ENCODE results near the gene LAPTM5. TPM values are rescaled to one million over a fixed set of nuclear protein-coding genes. Genes with fewer than 3 reads are reported as not detected.
A peak's percentile ranks its signal among the peaks of the same experiment; 100 is the strongest.

Gene LAPTM5
- total and polyA plus RNA-seq, 2 donors (not counting 1 experiment from before 2014, with no cell fraction given): 1,384 to 1,519 TPM

GRCh38 chr1:30783256-30783915 is 25.8 kb upstream of the LAPTM5 start:
- Mint-ChIP-seq H3K27me3 (peaks cover 15% of the 10 kb centered on the region), H3K4me1 (peaks cover 38% of the 10 kb centered on the region), H3K4me3 (no peak overlapping the region), H3K27ac (no peak overlapping the region), H3K9me3 (ENCODE audit: insufficient read depth) (no peaks in the 10 kb centered on the region)
- H3K9me3 ChIP-seq (ENCODE audit: control extremely low read depth in 1 of 3, control insufficient read depth in 2 of 3, insufficient read depth in 1 of 3, low read length in 2 of 3): no peaks in the 10 kb centered on the region
- no peak overlapping the region for H2AFZ ChIP-seq (ENCODE audit: insufficient read depth, low read depth, low read length, poor library complexity, severe bottlenecking)
- CTCF ChIA-PET: interaction anchor here (0.5 to 15.4 kb wide), 15 partner anchors 11 to 148 kb away, joined by 4 to 536 read pairs (median 5); partner anchors contain the start of genes LAPTM5, MATN1 and SDC3
- no peak overlapping the region for H3K4me3 ChIP-seq (ENCODE audit: control extremely low read depth in 1 of 5, extremely low read depth in 1 of 5, insufficient read depth in 1 of 5, low read depth in 2 of 5, low read length in 4 of 5)
- H3K27me3 ChIP-seq (replicated peaks in 1 of 4; ENCODE audit: control extremely low read depth in 1 of 4, control insufficient read depth in 3 of 4, insufficient read depth in 4 of 4, low read length in 3 of 4): peaks cover 0 to 10% (median 4%) of the 10 kb centered on the region in 4 experiments
- H3K79me2 ChIP-seq (ENCODE audit: control insufficient read depth, insufficient read depth, low read length): peaks cover 13% of the 10 kb centered on the region
- H3K9ac ChIP-seq (ENCODE audit: low read length): no peak overlapping the region
- H4K20me1 ChIP-seq (ENCODE audit: control insufficient read depth, insufficient read depth, low read length, poor library complexity, severe bottlenecking): peaks cover 8% of the 10 kb centered on the region
- peak; percentile 24 for DNase-seq
- POLR2A ChIA-PET: interaction anchor here (0.6 to 2.8 kb wide), 3 partner anchors 29 to 64 kb away, joined by 4 to 13 read pairs (median 4); no protein-coding TSS in a partner anchor
- WGBS (ENCODE audit: insufficient coverage): 52% methylated on average over 8 of the region's 16 CpGs
- no peak for ATAC-seq (ENCODE audit: low read depth)
- no peak overlapping the region for H3K27ac ChIP-seq (ENCODE audit: low read length in 2 of 2)
- peaks cover 43 to 51% of the 10 kb centered on the region in 2 donors for H3K4me1 ChIP-seq (ENCODE audit: control insufficient read depth in 2 of 2, insufficient read depth in 2 of 2, low read length in 2 of 2)
- peak overlapping the region; percentile 78 for H3K4me2 ChIP-seq (replicated peaks; ENCODE audit: low read depth, low read length, poor library complexity, severe bottlenecking)
- intact Hi-C loops (cut with micrococcal nuclease): no loop called here
- H3K36me3 ChIP-seq (replicated peaks in 1 of 2; ENCODE audit: control extremely low read depth in 1 of 2, control insufficient read depth in 1 of 2, extremely low read depth in 1 of 2, insufficient read depth in 2 of 2, low read length in 1 of 2): no peaks in the 10 kb centered on the region
- TF ChIP-seq, protein P1, sequence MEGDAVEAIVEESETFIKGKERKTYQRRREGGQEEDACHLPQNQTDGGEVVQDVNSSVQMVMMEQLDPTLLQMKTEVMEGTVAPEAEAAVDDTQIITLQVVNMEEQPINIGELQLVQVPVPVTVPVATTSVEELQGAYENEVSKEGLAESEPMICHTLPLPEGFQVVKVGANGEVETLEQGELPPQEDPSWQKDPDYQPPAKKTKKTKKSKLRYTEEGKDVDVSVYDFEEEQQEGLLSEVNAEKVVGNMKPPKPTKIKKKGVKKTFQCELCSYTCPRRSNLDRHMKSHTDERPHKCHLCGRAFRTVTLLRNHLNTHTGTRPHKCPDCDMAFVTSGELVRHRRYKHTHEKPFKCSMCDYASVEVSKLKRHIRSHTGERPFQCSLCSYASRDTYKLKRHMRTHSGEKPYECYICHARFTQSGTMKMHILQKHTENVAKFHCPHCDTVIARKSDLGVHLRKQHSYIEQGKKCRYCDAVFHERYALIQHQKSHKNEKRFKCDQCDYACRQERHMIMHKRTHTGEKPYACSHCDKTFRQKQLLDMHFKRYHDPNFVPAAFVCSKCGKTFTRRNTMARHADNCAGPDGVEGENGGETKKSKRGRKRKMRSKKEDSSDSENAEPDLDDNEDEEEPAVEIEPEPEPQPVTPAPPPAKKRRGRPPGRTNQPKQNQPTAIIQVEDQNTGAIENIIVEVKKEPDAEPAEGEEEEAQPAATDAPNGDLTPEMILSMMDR (IDR thresholded peaks at IDR 0.05): no peak
- no peak for TF ChIP-seq EZH2 (IDR thresholded peaks at IDR 0.05; ENCODE audit: borderline replicate concordance, insufficient read depth, low read depth, low read length, poor library complexity, severe bottlenecking)

Data from B cell (primary cell).